CD14-positive monocyte (primary cell): Measurements from ENCODE around the gene OR2A7. TPM values are rescaled to one million over a fixed set of nuclear protein-coding genes. Genes with fewer than 3 reads are reported as not detected.
"Not testable (repeated sequence)": the region's sequence is repeated elsewhere in the genome, so short reads cannot be mapped to it uniquely, and the experiment has no call there.

ENCODE experiments used
- DNase-seq, 3 donors: peaks; one replicate each; pipeline ENCODE4 v3.0.0-alpha.2; 2011 to 2022
- H2AFZ ChIP-seq: 2 replicates; pipeline ENCODE4 v1.6.0; 2012; ENCODE audit warnings: mild to moderate bottlenecking, low read depth, low read length, inconsistent platforms; ENCODE audit not compliant: insufficient read depth, poor library complexity, severe bottlenecking
- H3K27ac ChIP-seq, 2 donors: 1 replicate in 1 of 2; 2 replicates in 1 of 2; pipeline ENCODE4 v1.5.1; 2012 to 2013; ENCODE audit warnings: low read length in 2 of 2, control low read depth in 1 of 2, inconsistent platforms in 1 of 2, low read depth in 1 of 2, mild to moderate bottlenecking in 1 of 2
- H3K27me3 ChIP-seq, 2 donors: one replicate each; pipeline versions ENCODE4 v1.6.0 to v1.6.1; 2011 to 2013; ENCODE audit warnings: low read length in 2 of 2; ENCODE audit not compliant: control insufficient read depth in 2 of 2, insufficient read depth in 2 of 2
- H3K36me3 ChIP-seq, 2 donors: replicated peaks in 1 of 2; 1 replicate in 1 of 2; 2 replicates in 1 of 2; pipeline versions ENCODE4 v1.5.1 to v1.6.1; 2012 to 2013; ENCODE audit warnings: low read length in 2 of 2, control low read depth in 1 of 2, inconsistent platforms in 1 of 2, mild to moderate bottlenecking in 1 of 2; ENCODE audit not compliant: insufficient read depth in 2 of 2, control insufficient read depth in 1 of 2
- H3K4me1 ChIP-seq, 2 donors: 1 replicate in 1 of 2; 2 replicates in 1 of 2; pipeline versions ENCODE4 v1.5.1 to v1.6.1; 2012 to 2013; ENCODE audit warnings: low read length in 2 of 2, control low read depth in 1 of 2, inconsistent platforms in 1 of 2, mild to moderate bottlenecking in 1 of 2, moderate library complexity in 1 of 2; ENCODE audit not compliant: insufficient read depth in 2 of 2, control insufficient read depth in 1 of 2
- H3K4me2 ChIP-seq: replicated peaks from 2 replicates; pipeline ENCODE3; 2012; ENCODE audit warnings: low read length, moderate library complexity, mild to moderate bottlenecking; ENCODE audit not compliant: poor library complexity, severe bottlenecking; ENCODE audit errors: extremely low read depth
- H3K4me3 ChIP-seq, 3 experiments: fragments of 200-600 bp in 1 of 3; sonication (generic) in 1 of 3; replicated peaks in 1 of 3; 1 replicate in 2 of 3; 2 replicates in 1 of 3; pipeline ENCODE4 v1.5.1; 2011 to 2013; ENCODE audit warnings: low read length in 3 of 3, mild to moderate bottlenecking in 3 of 3, control low read depth in 2 of 3, low read depth in 2 of 3, inconsistent platforms in 1 of 3, moderate library complexity in 1 of 3
- H3K79me2 ChIP-seq: 2 replicates; pipeline ENCODE4 v1.6.0; 2012; ENCODE audit warnings: mild to moderate bottlenecking, control low read depth, inconsistent platforms, low read length, moderate library complexity; ENCODE audit not compliant: insufficient read depth
- H3K9ac ChIP-seq: 2 replicates; pipeline ENCODE4 v1.6.0; 2017; ENCODE audit warnings: low read length, mild to moderate bottlenecking; ENCODE audit not compliant: insufficient read depth, poor library complexity, severe bottlenecking
- H3K9me3 ChIP-seq, 2 donors: replicated peaks in 1 of 2; 1 replicate in 1 of 2; 2 replicates in 1 of 2; pipeline versions ENCODE4 v1.5.1 to v1.6.1; 2012 to 2013; ENCODE audit warnings: low read length in 2 of 2, control low read depth in 1 of 2; ENCODE audit not compliant: control insufficient read depth in 1 of 2, insufficient read depth in 1 of 2
- H4K20me1 ChIP-seq: 2 replicates; pipeline ENCODE4 v1.6.0; 2012; ENCODE audit warnings: mild to moderate bottlenecking, low read length, control low read depth, moderate library complexity; ENCODE audit not compliant: insufficient read depth
- H3K27ac Mint-ChIP-seq, 7 donors: one replicate each; pipeline ENCODE4 v1.8.0; 2020; ENCODE audit warnings: mild to moderate bottlenecking in 7 of 7, mixed read lengths in 7 of 7, moderate library complexity in 6 of 7, inconsistent platforms in 2 of 7
- H3K27me3 Mint-ChIP-seq, 3 donors: one replicate each; pipeline ENCODE4 v1.8.0; 2021 to 2022; ENCODE audit warnings: low read depth in 3 of 3, mild to moderate bottlenecking in 3 of 3, mixed read lengths in 3 of 3, moderate library complexity in 3 of 3, inconsistent platforms in 1 of 3
- H3K36me3 Mint-ChIP-seq, 2 donors: one replicate each; pipeline ENCODE4 v1.8.0; 2020; ENCODE audit warnings: mixed read lengths in 2 of 2, inconsistent platforms in 1 of 2, mild to moderate bottlenecking in 1 of 2
- H3K4me1 Mint-ChIP-seq: one replicate; pipeline ENCODE4 v1.8.0; 2020; ENCODE audit warnings: mild to moderate bottlenecking, mixed read lengths
- H3K4me3 Mint-ChIP-seq, 2 donors: one replicate each; pipeline ENCODE4 v1.8.0; 2020; ENCODE audit warnings: mild to moderate bottlenecking in 2 of 2, mixed read lengths in 2 of 2, moderate library complexity in 1 of 2
- H3K9me3 Mint-ChIP-seq, 7 donors: one replicate each; pipeline ENCODE4 v1.8.0; 2020 to 2022; ENCODE audit warnings: mixed read lengths in 7 of 7, mild to moderate bottlenecking in 6 of 7, moderate library complexity in 6 of 7, inconsistent platforms in 2 of 7
- WGBS: methylation state at CpG from one replicate; pipeline ENCODE4 v1.1.5; 2013; ENCODE audit warnings: missing lambda C conversion rate; ENCODE audit not compliant: insufficient coverage; 5-methylcytosine and 5-hydroxymethylcytosine counted together
- intact Hi-C, 2 donors: fragments of 100-400 bp; cut with micrococcal nuclease; formaldehyde crosslinking; loops; one replicate each; pipeline versions ENCODE4 v1.15.0 to v1.15.1; 2023
- polyA plus RNA-seq, 3 donors: library from polyadenylated mRNA; depleted of rRNA in 1 of 3; unstranded in 2 of 3; stranded (reverse) in 1 of 3; fragments of 300-500 nt in 2 of 3; fragments of >200 nt in 1 of 3; fragmentation: Illumina TruSeq in 2 of 3; gene quantifications; 1 replicate in 2 of 3; 2 replicates in 1 of 3; pipeline ENCODE4 v1.2.3, GENCODE V29; 2012 to 2021

Gene OR2A7
- polyA plus RNA-seq, 3 donors = not detected

DNA sequence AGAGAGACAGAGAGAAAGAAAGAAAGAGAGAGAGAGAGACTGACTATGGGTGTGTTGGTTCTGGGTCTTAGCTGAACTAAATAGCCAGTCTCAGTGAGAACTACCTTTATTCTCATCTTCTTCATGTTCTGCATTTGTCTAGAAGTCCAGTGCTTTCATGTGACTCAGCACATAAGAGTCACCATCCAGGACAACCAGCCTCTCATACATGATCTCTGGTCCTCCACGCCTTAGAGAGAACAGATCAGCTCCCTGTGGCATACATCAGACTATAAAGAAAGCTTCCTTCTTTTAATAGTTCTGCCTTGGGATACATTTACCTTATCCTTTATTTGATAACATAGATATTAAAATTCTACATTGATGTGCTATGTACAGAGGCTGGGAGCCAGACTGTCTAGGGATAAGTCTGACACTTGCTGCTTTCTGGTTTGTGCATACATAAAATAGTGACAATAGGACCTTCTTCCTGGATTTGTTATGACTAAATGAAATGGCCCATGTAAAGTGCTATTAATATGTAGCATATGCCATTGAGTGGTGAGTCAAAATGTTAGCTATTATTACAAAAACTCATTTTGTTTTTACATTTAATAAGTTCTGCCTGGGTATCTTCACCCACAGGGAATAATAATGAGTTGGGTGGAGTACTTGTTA is 16.8 kb downstream of the OR2A7 start:
- H4K20me1 ChIP-seq, H3K27me3 ChIP-seq, H3K27me3 Mint-ChIP-seq, H3K9me3 Mint-ChIP-seq, H3K4me1 Mint-ChIP-seq, H3K36me3 ChIP-seq, H3K27ac Mint-ChIP-seq, H3K36me3 Mint-ChIP-seq, H3K9me3 ChIP-seq, H3K4me3 Mint-ChIP-seq, H3K9ac ChIP-seq, H3K27ac ChIP-seq, H3K79me2 ChIP-seq, H3K4me2 ChIP-seq, H3K4me1 ChIP-seq, H2AFZ ChIP-seq, H3K4me3 ChIP-seq, intact Hi-C loops, DNase-seq: not testable (repeated sequence)
- no CpG with 5 or more reads among the region's 1 CpG for WGBS

DNA sequence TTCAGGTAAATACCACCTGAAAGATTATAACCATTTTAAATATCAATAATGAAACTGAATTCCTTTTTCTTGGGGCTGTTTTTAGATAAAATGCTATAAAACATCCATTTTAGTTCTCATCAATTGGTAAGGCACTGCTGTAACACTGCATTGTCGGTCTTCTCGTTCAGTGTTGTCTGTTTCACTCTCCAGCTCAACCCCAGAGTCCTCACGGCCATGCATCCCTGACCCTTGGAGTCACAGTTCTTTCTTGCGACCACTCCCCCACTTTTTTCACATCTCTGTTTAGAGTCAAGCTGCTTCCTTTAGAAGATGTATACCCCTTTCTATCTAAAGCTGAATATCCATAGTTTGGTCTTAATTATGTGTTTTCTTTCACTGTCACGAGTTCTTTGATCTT is 17.6 kb downstream of the OR2A7 start:
- H4K20me1 ChIP-seq, DNase-seq, H3K9ac ChIP-seq, H3K9me3 Mint-ChIP-seq, H3K27me3 ChIP-seq, intact Hi-C loops, H3K27ac ChIP-seq, H3K4me3 Mint-ChIP-seq, H3K27ac Mint-ChIP-seq, H3K4me1 ChIP-seq, H2AFZ ChIP-seq, H3K36me3 Mint-ChIP-seq, H3K79me2 ChIP-seq, H3K27me3 Mint-ChIP-seq, H3K4me3 ChIP-seq, H3K4me1 Mint-ChIP-seq, H3K4me2 ChIP-seq, H3K36me3 ChIP-seq, H3K9me3 ChIP-seq: not testable (repeated sequence)
- WGBS = no CpG with 5 or more reads among the region's 5 CpGs

DNA sequence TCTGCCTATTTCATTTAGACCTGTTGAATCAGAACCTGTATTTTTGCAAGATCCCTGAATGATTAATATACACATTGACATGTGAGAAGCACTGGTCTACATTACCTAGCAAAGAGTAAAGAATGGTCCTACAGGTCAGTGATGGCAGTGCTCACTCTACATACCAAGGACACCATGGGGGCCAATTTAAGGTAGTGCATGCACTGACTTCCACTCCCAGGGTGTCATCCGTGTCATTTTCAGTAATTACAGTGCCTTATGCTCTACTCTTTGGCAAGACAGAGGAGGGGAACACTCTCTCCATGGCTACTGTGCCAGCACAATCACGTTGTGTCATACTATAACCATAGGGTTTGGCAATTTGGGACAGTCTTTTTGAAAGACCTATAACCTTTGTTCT is 19.2 kb downstream of the OR2A7 start:
- H3K9ac ChIP-seq, H3K79me2 ChIP-seq, H2AFZ ChIP-seq, H3K36me3 ChIP-seq, intact Hi-C loops, H3K27ac Mint-ChIP-seq, H3K27me3 ChIP-seq, H3K36me3 Mint-ChIP-seq, DNase-seq, H3K9me3 ChIP-seq, H3K4me1 Mint-ChIP-seq, H3K4me3 ChIP-seq, H3K9me3 Mint-ChIP-seq, H4K20me1 ChIP-seq, H3K27ac ChIP-seq, H3K4me2 ChIP-seq, H3K27me3 Mint-ChIP-seq, H3K4me3 Mint-ChIP-seq, H3K4me1 ChIP-seq: not testable (repeated sequence)
- no CpG with 5 or more reads among the region's 2 CpGs for WGBS

GRCh38 chr7:144239365-144239764 is 25.2 kb downstream of the OR2A7 start, which contains the start of gene OR2A42:
OR2A42 (minus strand) TSS chr7:144239605; CDS start chr7:144232843, 6,762 bp downstream.
- H3K4me1 ChIP-seq, H3K36me3 Mint-ChIP-seq, H3K4me3 ChIP-seq, H3K27ac ChIP-seq, H3K4me3 Mint-ChIP-seq, H3K79me2 ChIP-seq, H4K20me1 ChIP-seq, H3K9me3 Mint-ChIP-seq, H3K27me3 Mint-ChIP-seq, DNase-seq, H3K9me3 ChIP-seq, H3K36me3 ChIP-seq, H2AFZ ChIP-seq, H3K9ac ChIP-seq, intact Hi-C loops, H3K4me2 ChIP-seq, H3K4me1 Mint-ChIP-seq, H3K27ac Mint-ChIP-seq, H3K27me3 ChIP-seq: not testable (repeated sequence)
- WGBS = no CpG with 5 or more reads among the region's 2 CpGs
